HCT116 (cell line): ENCODE data around the gene FIP1L1. TPM values are rescaled to one million over a fixed set of nuclear protein-coding genes. Genes with fewer than 3 reads are reported as not detected.

Source experiments
- ATAC-seq: fragments of 200-7000 bp; cut with Tn5 transposase; 2 replicates; pipeline ENCODE4 v1.9.1; 2020; ENCODE audit warnings: mild to moderate bottlenecking, moderate library complexity
- BruUV-seq: library from RNA; stranded (reverse); fragments of 400-500 nt; replicated peaks from 2 replicates; lab custom pipeline; 2021; lab: Mats Ljungman, UMichigan
- CTCF ChIA-PET: fragments of 300-600 bp; sonication (Branson Sonifier 250); formaldehyde crosslinking; loops from one replicate; lab custom pipeline; 2021; ENCODE audit warnings: antibody characterized with exemption; lab: Charles Lee
- POLR2A ChIA-PET: fragments of 300-600, 350-600 bp; sonication (Branson Sonifier 250); formaldehyde crosslinking; loops from one replicate; lab custom pipeline; 2021; ENCODE audit warnings: antibody characterized with exemption; lab: Charles Lee
- RAD21 ChIA-PET, 2 experiments: fragments of 300-600 bp; sonication (Branson Sonifier 250); formaldehyde crosslinking; loops; one replicate each; lab custom pipeline; 2023; ENCODE audit warnings: low total read pairs in 2 of 2; ENCODE audit not compliant: uncharacterized antibody in 2 of 2, unreplicated experiment in 2 of 2, low non-redundant PET in 1 of 2; lab: Charles Lee
- DNase-seq: peaks from one replicate; pipeline ENCODE4 v3.0.0-alpha.2; 2010; ENCODE audit warnings: low read depth, low spot score
- H2AFZ ChIP-seq: fragments of 200-600 bp; shearing (Covaris generic), sonication (generic); 2 replicates; pipeline ENCODE4 v1.6.1; 2017; ENCODE audit warnings: low read depth, mixed run types, mixed read lengths, antibody characterized with exemption, low read length; ENCODE audit not compliant: poor library complexity, severe bottlenecking
- H3K27ac ChIP-seq: 2 replicates; pipeline ENCODE4 v1.5.1; 2012; ENCODE audit warnings: low read depth, low read length
- H3K27me3 ChIP-seq: fragments of 200-600 bp; sonication (generic); 2 replicates; pipeline ENCODE4 v1.6.1; 2016; ENCODE audit warnings: mixed run types, low read length, mixed read lengths; ENCODE audit not compliant: insufficient read depth
- H3K36me3 ChIP-seq, 2 experiments: fragments of 200-500 bp in 1 of 2; fragments of 200-600 bp in 1 of 2; sonication (Bioruptor generic) in 1 of 2; sonication (generic) in 1 of 2; 2 replicates each; pipeline versions ENCODE4 v1.5.1 to v1.6.1; 2014 to 2016; ENCODE audit warnings: low read length in 2 of 2, inconsistent platforms in 1 of 2, mixed read lengths in 1 of 2, mixed run types in 1 of 2; ENCODE audit not compliant: insufficient read depth in 2 of 2, control insufficient read depth in 1 of 2
- H3K4me1 ChIP-seq, 2 experiments: fragments of 200-600 bp in 1 of 2; sonication (generic) in 1 of 2; 2 replicates each; pipeline versions ENCODE4 v1.5.1 to v1.6.1; 2012 to 2017; ENCODE audit warnings: low read length in 2 of 2, inconsistent platforms in 1 of 2, mild to moderate bottlenecking in 1 of 2, mixed read lengths in 1 of 2, mixed run types in 1 of 2, moderate library complexity in 1 of 2; ENCODE audit not compliant: insufficient read depth in 2 of 2, control insufficient read depth in 1 of 2
- H3K4me2 ChIP-seq: fragments of 200-600 bp; sonication (generic); 2 replicates; pipeline ENCODE4 v1.6.1; 2017; ENCODE audit warnings: mixed run types, low read length, mixed read lengths
- H3K4me3 ChIP-seq, 2 experiments: fragments of 200-600 bp in 1 of 2; sonication (generic) in 1 of 2; replicated peaks in 1 of 2; 2 replicates each; pipeline ENCODE4 v1.5.1; 2011 to 2016; ENCODE audit warnings: low read length in 2 of 2, control low read depth in 1 of 2, low read depth in 1 of 2, mild to moderate bottlenecking in 1 of 2, mixed read lengths in 1 of 2, mixed run types in 1 of 2
- H3K79me2 ChIP-seq: fragments of 200-600 bp; sonication (generic); 2 replicates; pipeline ENCODE4 v1.6.1; 2017; ENCODE audit warnings: mild to moderate bottlenecking, mixed run types, low read length, moderate library complexity, mixed read lengths; ENCODE audit not compliant: insufficient read depth
- H3K9ac ChIP-seq: fragments of 200-600 bp; sonication (generic); 2 replicates; pipeline ENCODE4 v1.6.1; 2016; ENCODE audit warnings: low read length, mixed read lengths
- H3K9me2 ChIP-seq: fragments of 200-600 bp; sonication (generic), shearing (Covaris generic); 2 replicates; pipeline ENCODE4 v1.6.1; 2017; ENCODE audit warnings: mixed run types, mild to moderate bottlenecking, moderate library complexity; ENCODE audit not compliant: insufficient read depth
- H3K9me3 ChIP-seq, 2 experiments: fragments of 200-500 bp in 1 of 2; fragments of 200-600 bp in 1 of 2; sonication (Bioruptor generic) in 1 of 2; sonication (generic) in 1 of 2; 2 replicates each; pipeline ENCODE4 v1.6.1; 2014 to 2017; ENCODE audit warnings: low read length in 2 of 2, mixed read lengths in 2 of 2, inconsistent platforms in 1 of 2, low read depth in 1 of 2, mild to moderate bottlenecking in 1 of 2, mixed run types in 1 of 2, moderate library complexity in 1 of 2; ENCODE audit not compliant: control insufficient read depth in 1 of 2, insufficient read depth in 1 of 2
- H4K20me1 ChIP-seq: fragments of 200-600 bp; sonication (generic), shearing (Covaris generic); 2 replicates; pipeline ENCODE4 v1.6.1; 2017; ENCODE audit warnings: mixed run types, mild to moderate bottlenecking, moderate library complexity; ENCODE audit not compliant: insufficient read depth
- ATF3 ChIP-seq: IDR thresholded peaks from 2 replicates; pipeline ENCODE4 v1.6.1; 2012
- CBX3 ChIP-seq: IDR thresholded peaks from 2 replicates; pipeline ENCODE4 v1.6.1; 2012; ENCODE audit warnings: low read depth
- CEBPB ChIP-seq: IDR thresholded peaks from 2 replicates; pipeline ENCODE4 v1.6.1; 2012; ENCODE audit warnings: low read depth
- CTCF ChIP-seq, 3 experiments: fragments of 200-600 bp in 1 of 3; sonication (generic) in 1 of 3; IDR thresholded peaks in 2 of 3; conservative IDR thresholded peaks in 1 of 3; 2 replicates each; pipeline ENCODE4 v1.5.1; 2012 to 2017; ENCODE audit warnings: low read depth in 2 of 3, low read length in 2 of 3, antibody characterized with exemption in 1 of 3, borderline replicate concordance in 1 of 3, control low read depth in 1 of 3, mild to moderate bottlenecking in 1 of 3, mixed read lengths in 1 of 3, mixed run types in 1 of 3, moderate library complexity in 1 of 3; ENCODE audit not compliant: insufficient read depth in 1 of 3
- EZH2 ChIP-seq: fragments of 200-600 bp; sonication (generic); IDR thresholded peaks from 2 replicates; pipeline ENCODE4 v1.6.1; 2017; ENCODE audit warnings: antibody characterized with exemption, mixed run types
- JUND ChIP-seq: IDR thresholded peaks from 2 replicates; pipeline ENCODE4 v1.6.1; 2012
- MAX ChIP-seq: IDR thresholded peaks from 2 replicates; pipeline ENCODE4 v1.6.1; 2012
- POLR2A ChIP-seq: IDR thresholded peaks from 2 replicates; pipeline ENCODE4 v1.7.0; 2011; ENCODE audit warnings: borderline replicate concordance; ENCODE audit not compliant: insufficient read depth, insufficient read length; ENCODE audit errors: extremely low read depth
- RAD21 ChIP-seq: IDR thresholded peaks from 2 replicates; pipeline ENCODE4 v1.6.1; 2012; ENCODE audit warnings: low read depth, mild to moderate bottlenecking
- SIN3A ChIP-seq: IDR thresholded peaks from 2 replicates; pipeline ENCODE4 v1.6.1; 2012; ENCODE audit warnings: low read depth
- SRF ChIP-seq: IDR thresholded peaks from 2 replicates; pipeline ENCODE4 v1.6.1; 2012; ENCODE audit warnings: low read depth
- TCF7L2 ChIP-seq: IDR thresholded peaks from 2 replicates; pipeline ENCODE4 v1.7.0; 2011; ENCODE audit warnings: borderline replicate concordance, inconsistent platforms; ENCODE audit not compliant: insufficient read depth, insufficient read length; ENCODE audit errors: extremely low read depth
- YY1 ChIP-seq: IDR thresholded peaks from 2 replicates; pipeline ENCODE4 v1.6.1; 2011; ENCODE audit warnings: low read length, low read depth, moderate library complexity, mild to moderate bottlenecking; ENCODE audit not compliant: insufficient replicate concordance; ENCODE audit errors: extremely low read depth
- ZBTB33 ChIP-seq: IDR thresholded peaks from 2 replicates; pipeline ENCODE4 v1.6.1; 2011; ENCODE audit warnings: mild to moderate bottlenecking, low read length, moderate library complexity; ENCODE audit not compliant: insufficient replicate concordance; ENCODE audit errors: extremely low read depth
- ZNF274 ChIP-seq: fragments of 200-500 bp; sonication (Bioruptor generic); IDR thresholded peaks from 2 replicates; pipeline ENCODE4 v1.6.1; 2014; ENCODE audit warnings: mild to moderate bottlenecking, low read depth, low read length, inconsistent platforms
- intact Hi-C: fragments of 100-400 bp; cut with micrococcal nuclease; formaldehyde crosslinking; loops from 2 replicates; pipeline ENCODE4 v1.10.0; 2022
- total RNA-seq: library from RNA; stranded (reverse); gene quantifications from one replicate; pipeline ENCODE4 v1.2.1, GENCODE V29; 2021; ENCODE audit not compliant: unreplicated experiment

The FIP1L1 gene
- total RNA-seq, 1 experiment from 2014 or later: 63.6 TPM

- TF ChIP-seq SRF (no peak), ZNF274 (no peak), MAX (no peak), TCF7L2 (no peak), CTCF (IDR thresholded peaks at IDR 0.05 in 2 of 3, conservative IDR thresholded peaks at IDR 0.05 in 1 of 3; ENCODE audit: borderline replicate concordance in 1 of 3, insufficient read depth in 1 of 3, low read depth in 2 of 3, low read length in 2 of 3) (no peak), EZH2 (no peak), RAD21 (no peak), CBX3 (no peak), POLR2A (no peak), ATF3 (no peak), SIN3A (no peak), ZBTB33 (no peak), JUND (no peak), YY1 (no peak), CEBPB (no peak)
- no peak overlapping the region for H3K4me2 ChIP-seq
- no peaks in the 10 kb centered on the region for H3K9me2 ChIP-seq
- no peak overlapping the region for H3K9ac ChIP-seq
- H3K4me3 ChIP-seq: no peak overlapping the region
- CTCF ChIA-PET: no interaction called here
- no TSS peak for BruUV-seq
- H3K4me1 ChIP-seq: peaks cover 3 to 5% of the 10 kb centered on the region in 2 experiments; a peak in 3 of 4 replicates
- peaks cover 15 to 23% of the 10 kb centered on the region in 2 experiments; a peak in 2 of 4 replicates for H3K36me3 ChIP-seq
- no peak overlapping the region for H2AFZ ChIP-seq
- H4K20me1 ChIP-seq: 0 out of 2 replicates have a peak, but pooled peaks cover 10% of the 10 kb centered on the region
- ATAC-seq (no peak), DNase-seq (no peak)
- H3K79me2 ChIP-seq: 0 out of 2 replicates have a peak, but pooled peaks cover 3% of the 10 kb centered on the region
- no peak overlapping the region for H3K27ac ChIP-seq
- intact Hi-C loops: no loop called here
- H3K27me3 ChIP-seq: no peaks in the 10 kb centered on the region
- RAD21 ChIA-PET: no interaction called here
- POLR2A ChIA-PET: no interaction called here
- H3K9me3 ChIP-seq: no peaks in the 10 kb centered on the region
Measured at GRCh38 chr4:53455766-53456165, 78.3 kb downstream of the FIP1L1 start.
